DMS153 treated with DMSO at 0.1 percent for 48 hours (cell line): ENCODE measurements around the gene SIAH2.

Experiments
- DNase-seq: peaks from one replicate; lab custom pipeline; 2025; ENCODE audit not compliant: unreplicated experiment; lab: John Stamatoyannopoulos, UW

Gene SIAH2

DNA sequence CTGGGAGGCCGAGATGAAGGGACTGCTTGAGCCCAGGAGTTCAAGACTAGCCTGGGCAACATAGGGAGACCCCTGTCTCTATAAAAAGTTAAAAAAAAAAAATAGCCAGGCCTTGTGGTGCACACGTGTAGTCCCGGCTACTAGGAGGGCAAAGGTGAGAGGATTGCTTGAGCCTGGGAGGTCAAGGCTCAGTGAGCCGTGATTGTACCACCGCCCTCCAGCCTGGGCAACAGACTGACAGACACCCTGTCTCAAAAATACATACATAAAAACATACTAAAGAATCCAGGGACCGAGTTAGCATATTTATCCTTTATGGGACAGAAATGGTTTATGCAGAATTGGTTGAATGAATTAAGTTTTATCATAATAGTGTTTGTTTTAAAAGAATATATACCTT lies 13.7 kb downstream of the SIAH2 start:
- no peak for DNase-seq

DNA sequence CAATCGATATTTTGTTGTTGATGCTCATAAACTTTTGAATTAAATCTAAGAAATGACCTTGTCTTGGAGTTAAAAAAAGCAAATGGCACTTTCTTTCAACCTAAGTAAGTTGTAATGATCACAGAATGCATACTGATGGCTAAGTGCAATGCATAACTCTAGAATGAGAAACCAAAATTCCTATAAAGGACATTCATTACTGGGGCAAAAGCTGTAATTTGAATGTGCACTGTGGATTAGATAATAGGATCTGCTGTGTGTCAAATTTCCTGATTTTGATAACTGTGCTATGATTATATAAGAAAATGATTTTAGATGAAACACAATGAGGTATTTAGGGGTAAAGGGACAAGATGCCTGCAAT lies 14.3 kb downstream of the SIAH2 start:
- no peak for DNase-seq

DNA sequence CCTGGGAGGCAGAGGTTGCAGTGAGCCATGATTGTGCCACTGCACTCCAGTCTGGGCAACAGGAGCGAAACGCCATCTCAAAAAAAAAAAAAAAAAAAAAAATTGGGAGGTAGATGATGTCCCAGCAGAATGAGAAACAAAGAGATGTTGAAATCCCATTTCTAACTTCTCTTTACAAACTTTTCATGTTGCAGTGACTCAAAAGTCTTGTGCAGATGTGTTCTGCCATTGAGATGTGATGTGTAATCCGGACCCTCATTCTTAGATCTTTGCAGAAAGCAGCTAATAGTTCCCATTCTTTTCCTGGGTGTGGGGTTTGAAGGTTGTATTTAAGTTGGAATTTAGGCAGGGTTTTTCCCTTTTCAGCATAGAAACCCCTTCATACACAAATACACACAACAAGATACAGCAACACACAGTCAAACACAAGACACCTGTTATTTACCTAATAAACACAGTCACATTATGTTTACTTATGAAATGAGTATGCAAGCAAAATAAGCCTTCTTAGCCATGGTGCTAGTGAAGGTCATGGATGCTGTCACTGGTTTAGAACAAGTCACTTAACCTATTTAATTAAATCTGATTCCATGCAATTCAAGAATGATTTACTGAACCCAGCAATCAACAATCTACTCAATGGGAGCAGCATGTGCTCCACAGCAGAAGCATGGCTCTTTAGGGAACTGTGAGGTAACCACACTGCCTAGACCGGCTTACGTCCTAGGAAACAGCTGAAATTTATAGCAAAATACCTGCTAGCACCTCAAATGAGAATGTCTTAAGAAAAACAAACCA lies 14.9 kb downstream of the SIAH2 start:
- no peak for DNase-seq

DNA sequence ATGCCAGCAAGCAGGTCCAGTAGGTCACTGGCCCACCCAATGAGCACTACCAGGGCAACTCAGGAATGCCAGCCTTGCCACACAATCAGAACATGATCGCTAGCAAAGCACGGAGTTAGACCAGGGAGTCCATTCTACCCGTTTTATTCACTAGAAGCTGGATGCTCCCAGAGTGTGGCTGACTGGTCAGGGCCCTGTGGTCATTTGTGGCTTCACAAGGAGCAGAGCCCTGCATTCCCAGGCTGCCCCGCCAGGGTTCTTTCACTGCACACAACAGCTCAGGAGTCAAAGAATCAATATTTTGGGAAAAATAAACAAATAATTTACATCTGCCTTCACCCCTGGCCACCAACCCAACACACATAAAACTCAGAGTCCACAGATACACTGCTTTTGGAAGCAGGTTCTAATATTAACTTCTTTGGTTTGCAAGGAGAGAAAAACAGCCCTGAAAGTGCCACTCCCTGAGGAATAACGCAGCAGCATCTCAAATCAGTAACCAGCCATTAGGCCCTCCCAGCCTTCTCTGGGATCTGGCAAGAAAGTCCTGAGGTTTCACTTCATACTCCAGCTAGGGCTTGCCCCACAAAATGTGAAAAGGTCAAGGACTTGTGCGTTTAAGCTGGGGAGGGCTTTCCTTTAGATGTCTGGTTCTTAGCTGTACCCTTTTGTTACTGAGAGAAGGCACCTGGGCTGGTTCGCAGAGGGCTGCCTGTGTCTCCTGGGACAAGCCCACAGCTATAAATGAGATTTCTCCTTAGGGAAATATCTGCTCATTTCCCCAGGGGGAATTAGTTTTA lies 16.0 kb downstream of the SIAH2 start:
- no peak for DNase-seq

DNA sequence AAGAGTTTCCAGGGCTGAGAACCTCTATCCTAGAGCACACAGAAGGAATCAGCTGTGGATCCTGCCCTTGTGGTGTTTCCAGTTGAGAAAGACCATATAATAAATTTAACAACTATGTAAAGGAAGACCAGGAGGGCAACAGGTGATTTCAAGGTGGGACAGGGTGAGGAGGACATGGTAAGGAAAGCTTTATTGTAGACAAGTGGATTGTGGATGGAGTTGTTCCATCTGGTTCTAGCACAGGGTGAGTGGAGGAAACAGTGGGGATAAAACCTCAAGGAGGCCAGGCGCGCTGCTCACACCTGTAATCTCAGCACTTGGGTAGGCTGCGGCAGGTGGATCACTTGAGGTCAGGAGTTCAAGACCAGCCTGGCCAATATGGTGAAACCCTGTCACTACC lies 17.1 kb downstream of the SIAH2 start:
- DNase-seq: no peak

DNA sequence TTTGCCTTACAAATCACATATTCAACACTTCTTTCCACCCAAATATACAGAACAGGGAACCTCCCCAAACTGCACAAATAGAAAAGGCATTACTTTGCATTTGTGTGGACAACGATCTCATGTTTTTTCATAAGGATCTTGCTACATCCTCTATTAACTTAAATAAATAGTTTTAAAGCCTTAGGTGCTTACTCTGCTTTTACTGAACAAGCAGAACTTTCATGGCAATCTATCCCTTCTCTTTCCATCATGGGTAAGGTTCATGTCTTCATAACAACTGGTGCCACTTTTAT lies 18.1 kb downstream of the SIAH2 start:
- no peak for DNase-seq

DNA sequence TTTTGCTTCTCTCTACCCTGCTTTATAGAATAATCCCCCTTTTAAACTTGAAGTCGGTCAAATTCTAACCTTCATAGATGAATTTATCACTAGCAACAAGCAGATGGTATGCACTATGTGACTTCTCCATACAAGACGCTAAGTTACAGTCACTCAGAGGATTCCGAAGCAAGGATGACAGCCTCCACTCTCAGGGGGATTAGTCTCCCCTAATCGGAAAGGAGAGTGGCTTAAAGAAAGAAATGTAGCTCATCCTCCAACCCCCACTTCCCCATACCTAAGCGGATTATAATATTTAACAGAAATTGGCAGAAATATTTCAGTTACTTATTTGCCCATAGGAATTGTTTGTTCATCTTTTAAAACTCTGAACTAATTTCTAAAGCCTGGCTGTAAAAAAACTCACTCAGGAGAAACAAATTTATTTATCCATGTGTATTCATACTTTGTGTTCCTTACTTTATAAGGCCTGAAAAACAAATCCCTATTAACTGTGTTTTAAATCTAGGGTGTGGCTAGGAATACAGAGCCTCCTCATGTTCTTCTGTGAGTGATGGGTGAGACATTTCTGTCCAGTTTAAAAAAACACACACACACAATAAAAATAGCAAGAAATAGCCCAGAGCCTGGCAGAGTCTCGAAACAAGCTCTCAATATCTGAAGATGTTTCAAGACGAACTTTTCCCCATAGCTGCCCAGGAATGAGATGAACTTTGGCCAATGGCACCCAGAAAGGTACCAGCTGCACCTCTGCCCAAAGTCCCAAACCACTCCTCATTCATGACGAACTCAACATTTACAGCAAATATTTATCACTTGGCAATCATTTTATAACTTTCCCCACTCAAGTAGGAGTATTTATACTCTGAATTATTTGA lies 18.7 kb downstream of the SIAH2 start:
- no peak for DNase-seq

DNA sequence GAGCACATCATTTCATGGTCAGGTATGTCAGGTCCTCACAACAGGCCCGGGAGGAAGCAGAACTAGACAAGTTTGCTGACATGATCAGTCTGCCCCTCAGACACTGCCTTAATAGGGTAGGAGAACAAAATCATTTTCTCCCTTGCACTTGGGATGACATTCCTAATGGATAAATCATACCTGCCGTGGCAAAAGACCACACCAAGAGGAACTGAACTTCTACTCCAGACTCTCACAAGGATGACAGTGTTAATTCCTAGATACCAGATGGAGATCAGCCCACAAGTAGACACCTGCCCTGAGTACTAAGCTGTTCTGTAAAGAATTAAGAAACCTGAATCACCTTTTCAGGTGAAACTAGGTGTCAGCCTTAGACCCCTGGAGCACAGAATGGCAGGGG lies 19.5 kb downstream of the SIAH2 start:
- no peak for DNase-seq

DNA sequence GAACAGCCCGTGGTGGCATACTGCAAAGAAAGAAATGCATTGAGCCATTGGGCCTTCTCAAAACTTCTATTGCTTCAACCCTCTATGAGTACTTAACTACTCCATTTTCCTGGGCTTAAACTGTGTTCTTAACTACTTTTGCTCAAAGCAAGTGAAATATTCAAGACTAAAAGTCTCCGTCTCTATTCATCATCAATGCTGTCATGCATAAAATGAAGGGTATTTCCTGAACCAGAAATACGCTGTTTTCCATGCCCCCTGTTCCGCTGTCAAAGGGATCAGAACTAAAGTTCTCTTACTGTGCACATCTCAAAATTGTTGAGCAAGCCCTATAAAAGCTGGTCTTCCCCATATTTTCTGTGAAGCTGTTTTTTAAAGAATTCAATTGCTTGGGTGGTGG lies 20.3 kb downstream of the SIAH2 start:
- no peak for DNase-seq

DNA sequence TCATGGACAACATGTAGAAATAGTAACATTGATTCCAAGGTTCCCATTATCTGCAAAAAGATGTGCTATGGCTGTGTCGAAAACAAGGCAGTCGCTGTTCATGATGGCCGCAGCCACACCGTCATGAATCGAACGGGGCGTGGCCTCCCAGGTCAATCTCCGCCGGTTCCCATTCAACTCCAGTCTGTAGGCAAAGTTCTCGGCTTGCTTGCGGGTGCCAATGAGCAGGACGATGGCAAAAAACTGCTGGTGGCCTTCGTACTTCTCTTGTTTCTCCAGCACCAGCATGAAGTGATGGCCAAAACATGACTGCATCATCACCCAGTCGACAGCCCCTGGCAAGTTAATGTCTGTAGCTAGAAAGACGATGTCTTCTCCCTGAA lies 20.8 kb downstream of the SIAH2 start:
- DNase-seq: no peak

DNA sequence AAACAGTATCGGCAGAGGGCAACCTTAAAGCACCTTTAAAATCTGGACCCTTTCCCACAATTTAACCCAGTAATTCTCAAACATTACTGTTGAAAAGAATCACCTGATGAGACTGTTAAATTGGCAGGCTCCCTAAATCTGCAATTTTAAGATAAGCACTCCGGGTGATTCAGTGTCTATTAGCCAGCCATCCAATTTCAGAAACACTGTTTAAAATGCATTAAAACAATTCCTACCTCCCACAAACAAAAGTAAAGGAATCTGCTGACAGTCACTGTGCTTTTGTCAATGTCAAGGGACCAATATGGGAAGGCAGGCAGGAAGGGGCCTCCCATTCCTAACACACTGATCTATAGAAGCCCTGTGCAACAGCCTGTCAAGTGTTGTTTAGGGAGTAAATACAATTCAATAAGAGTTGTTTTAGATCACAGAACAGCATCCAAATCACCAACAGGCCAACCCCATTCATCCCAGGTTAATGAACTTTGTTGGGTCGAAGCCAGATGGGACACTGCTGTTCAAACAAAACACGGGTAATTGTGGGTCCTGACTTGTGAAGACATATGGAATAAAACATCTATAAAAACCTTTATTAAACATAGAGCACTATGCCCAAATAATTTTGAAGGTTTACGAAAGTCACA lies 21.4 kb downstream of the SIAH2 start:
- no peak for DNase-seq

DNA sequence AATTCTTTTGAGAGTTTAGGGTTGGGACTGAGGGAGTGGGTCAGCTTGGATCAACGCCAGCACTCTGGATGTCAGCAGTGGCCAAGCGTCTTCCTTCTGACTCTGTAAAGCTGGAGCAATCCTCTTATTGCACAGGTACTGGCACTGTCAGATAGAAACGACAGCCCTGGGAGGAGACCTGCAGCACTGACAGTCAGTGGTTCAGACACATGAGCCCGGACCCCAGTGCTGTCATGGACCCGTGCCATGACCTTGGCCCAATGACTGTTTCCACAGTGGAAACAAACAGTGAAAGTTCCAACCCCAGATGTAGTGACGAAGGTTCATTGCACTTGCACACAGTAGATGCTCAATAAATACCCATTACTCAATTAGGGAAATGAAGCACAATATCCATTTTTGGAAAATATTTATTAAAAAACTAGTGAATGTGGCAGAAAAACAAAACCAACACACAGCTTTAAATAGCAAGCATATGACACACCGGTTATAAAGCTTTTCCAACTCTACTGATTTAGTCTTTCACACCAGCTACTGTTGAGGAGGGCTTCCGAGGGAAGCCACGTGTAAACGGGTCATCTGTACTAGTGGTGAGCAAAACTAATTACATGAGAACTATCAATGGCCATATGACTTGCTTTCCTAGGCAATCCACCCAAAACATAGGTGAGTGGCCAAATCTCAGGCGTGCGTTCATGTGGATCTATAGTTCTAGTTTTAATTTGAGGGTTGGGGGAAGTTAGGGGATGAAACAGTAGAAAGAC lies 22.1 kb downstream of the SIAH2 start:
- DNase-seq: no peak

DNA sequence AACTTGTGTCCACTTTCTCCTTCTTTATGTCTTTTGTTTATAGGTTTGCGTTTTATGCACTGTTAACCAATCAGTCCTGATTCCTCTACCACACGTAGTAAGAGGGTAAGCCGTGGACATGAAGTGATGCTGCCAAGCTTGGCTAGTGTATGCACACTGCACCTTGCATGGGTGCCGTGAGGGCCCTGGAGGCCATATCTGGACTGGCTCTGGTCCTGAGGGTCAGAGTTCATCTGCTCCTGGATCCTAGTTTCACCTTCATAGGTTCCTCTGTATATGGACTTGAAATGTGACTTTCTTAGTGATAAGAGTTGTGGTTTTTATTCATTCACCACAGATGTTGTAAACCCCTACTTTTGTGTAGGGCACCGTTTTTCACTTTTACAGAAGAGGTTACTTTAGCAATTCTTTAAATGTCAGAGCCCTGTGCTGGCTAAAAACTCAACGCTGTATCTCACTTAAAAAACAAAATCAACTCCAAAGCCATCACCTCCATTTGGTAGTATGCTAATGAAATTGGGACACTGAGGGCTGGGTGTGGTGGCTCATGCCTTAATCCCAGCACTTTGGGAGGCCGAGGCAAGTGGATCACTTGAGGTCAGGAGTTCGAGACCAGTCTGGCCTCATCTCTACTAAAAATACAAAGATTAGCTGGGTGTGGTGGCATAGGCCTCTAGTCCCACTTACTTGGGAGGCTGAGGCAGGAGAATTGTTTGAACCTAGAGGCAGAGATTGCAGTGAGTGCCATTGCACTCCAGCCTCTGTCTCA lies 22.9 kb downstream of the SIAH2 start:
- no peak for DNase-seq

DNA sequence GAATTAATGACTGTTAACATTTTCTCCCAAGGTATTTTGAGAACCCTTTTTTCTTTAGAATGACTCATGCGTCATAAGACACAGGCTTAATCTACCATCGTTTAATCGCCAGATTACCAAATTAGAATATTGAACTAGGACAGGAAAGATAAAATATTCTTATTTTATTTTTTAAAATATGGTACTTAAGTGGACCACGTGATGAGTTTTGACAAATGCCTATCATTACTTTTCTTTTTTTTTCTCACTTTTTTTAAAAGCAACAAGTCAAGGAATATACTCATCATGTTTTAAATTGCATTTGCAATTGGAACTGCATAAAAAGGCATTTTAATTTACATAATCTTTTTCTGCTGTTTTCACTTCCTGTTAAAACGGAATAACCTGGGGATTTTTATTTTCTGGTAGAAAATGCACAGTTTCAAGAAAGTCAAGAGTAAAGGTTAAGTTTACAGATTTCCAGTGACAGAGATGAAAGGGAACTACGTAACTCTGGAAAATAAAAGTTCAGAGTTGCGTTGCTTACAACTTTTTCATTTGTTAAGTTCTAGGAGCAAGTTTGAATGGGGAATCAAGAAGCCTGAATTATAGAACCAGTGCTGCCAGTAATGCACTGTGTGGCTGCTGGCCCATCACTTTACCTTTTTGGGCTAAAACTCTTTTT lies 23.6 kb downstream of the SIAH2 start:
- no peak for DNase-seq

DNA sequence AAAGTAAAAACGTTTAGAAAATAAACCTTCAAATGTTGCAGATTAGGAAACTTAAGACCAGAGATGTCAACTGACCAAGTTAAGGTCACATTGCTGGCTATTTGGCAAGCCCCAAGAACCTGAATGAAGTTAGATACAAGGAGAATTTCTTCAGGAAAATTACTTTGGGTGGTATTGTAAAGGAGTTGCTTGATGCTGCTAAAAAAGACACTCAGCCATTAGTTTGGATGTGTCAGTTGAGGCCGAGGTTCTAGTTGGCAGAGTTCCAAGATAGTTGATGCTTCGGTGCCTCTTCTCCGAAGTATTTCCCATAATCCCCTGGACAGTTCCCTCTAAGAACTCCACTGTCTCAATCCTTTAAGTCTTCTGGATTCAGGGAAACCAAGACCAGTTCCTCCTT lies 24.3 kb downstream of the SIAH2 start:
- no peak for DNase-seq

DNA sequence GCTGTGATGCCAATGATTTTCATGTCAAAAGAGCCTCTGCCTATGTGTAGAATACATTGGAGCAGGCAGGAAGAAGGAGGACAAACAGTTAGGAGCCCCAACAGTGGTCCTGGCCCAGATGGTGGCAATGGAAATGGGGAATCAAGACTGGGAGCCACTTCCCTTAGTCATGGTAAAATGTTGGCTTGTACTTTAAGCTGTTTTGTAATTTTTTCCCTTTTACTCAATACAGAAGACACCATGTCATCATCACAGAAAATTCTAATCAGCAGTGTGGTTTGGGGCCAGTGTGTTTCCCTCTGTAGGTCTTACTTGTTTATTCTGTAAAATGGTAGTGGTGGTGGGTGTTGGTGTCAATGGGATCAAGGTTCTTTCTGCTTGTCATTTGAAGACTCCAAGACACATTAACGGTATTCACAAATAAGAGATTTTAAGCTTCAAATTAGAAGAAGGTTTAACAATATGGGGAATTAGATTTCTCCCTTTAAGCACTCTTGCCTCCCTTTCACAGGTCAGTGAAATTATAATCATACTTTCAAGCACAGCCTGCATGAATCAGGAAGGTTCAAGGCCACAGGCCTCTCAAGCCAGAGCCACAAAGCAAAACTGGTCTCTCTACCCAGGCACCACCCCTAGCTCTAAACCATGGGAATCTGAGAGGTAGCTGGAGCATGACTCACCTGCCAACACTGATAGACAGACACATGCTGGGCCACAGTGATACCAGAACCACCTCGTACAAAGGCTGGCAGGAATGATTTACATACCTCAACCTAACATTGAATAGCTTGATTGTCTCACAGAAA lies 24.9 kb downstream of the SIAH2 start:
- no peak for DNase-seq

DNA sequence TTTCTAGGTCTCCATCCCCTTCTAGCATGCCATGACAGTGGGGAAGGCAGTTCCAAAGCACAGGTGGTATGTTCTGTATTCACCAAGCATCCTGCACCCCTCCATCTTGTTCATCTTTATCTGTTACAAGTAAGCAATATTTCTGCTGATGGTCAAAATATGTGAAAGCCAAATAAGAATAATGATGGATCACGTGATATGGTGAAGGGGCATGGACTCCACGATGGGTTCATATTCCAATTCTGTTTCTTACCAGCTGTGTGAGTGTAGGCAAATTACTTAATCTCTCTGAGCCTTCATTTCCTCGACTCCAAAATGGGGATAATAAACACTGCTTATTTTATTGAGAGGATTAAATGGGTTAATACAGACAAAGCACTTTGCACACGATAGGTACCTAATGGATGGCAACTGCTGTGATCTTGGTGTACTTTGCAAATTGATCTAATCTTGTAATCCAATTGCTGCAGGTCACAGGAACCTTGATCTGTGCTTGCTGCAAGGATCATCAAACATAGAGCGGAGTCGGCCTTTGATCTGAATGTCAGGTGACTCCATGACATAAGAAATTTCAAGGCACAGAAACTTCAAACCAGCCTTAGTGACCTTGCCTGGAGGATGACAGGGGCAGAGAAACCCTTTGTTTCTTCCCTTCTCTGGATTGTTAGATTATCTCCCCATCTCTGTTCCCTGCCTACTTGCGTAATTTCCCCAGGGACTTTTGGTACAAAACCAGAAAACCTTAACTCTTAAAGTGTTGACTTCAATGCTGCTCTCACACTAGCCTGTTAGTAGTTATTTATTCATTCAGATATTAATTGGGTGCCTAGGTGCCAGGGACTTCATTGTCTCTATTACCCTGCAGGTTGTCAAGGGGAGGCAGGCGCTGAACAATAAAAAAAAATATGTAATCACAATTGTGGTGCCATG lies 25.8 kb downstream of the SIAH2 start:
- DNase-seq: no peak
